Stimulated activated naive CD4-positive, alpha-beta T cell treated with Interleukin-2 at 50 U/mL for 16 hours (primary cell): Measurements from ENCODE around the gene LIPG.
"Not testable (repeated sequence)": the region's sequence is repeated elsewhere in the genome, so short reads cannot be mapped to it uniquely, and the experiment has no call there.

Source experiments
- DNase-seq: peaks from one replicate; lab custom pipeline; 2025; lab: John Stamatoyannopoulos, UW

LIPG gene

GRCh38 chr18:49546719-49547273 lies 15.1 kb upstream of the LIPG start:
- DNase-seq = no peak

GRCh38 chr18:49547701-49548100 lies 14.2 kb upstream of the LIPG start:
- no peak for DNase-seq

GRCh38 chr18:49548229-49548636 lies 13.6 kb upstream of the LIPG start:
- no peak for DNase-seq

GRCh38 chr18:49550621-49551339 lies 11.1 kb upstream of the LIPG start:
- DNase-seq = no peak

GRCh38 chr18:49553003-49553402 lies 8.9 kb upstream of the LIPG start:
- no peak for DNase-seq

GRCh38 chr18:49555641-49556040 lies 6.2 kb upstream of the LIPG start:
- no peak for DNase-seq

GRCh38 chr18:49558356-49558755 lies 3.5 kb upstream of the LIPG start:
- DNase-seq = no peak

GRCh38 chr18:49559326-49559931 lies 2.4 kb upstream of the LIPG start:
- DNase-seq = not testable (repeated sequence)

GRCh38 chr18:49560277-49560623 lies 1.6 kb upstream of the LIPG start:
- no peak for DNase-seq

- no peak for DNase-seq
Observed at GRCh38 chr18:49560624-49561288, 1.1 kb upstream of the LIPG start.

GRCh38 chr18:49562481-49563129 lies 748 bp downstream of the LIPG start:
- no peak for DNase-seq

GRCh38 chr18:49563130-49563540 lies 1.3 kb downstream of the LIPG start:
- DNase-seq = no peak

- DNase-seq = no peak
Observed at GRCh38 chr18:49563701-49564517, 2.1 kb downstream of the LIPG start.

GRCh38 chr18:49564518-49564834 lies 2.6 kb downstream of the LIPG start:
- no peak for DNase-seq

GRCh38 chr18:49565101-49565500 lies 3.2 kb downstream of the LIPG start:
- no peak for DNase-seq

GRCh38 chr18:49565612-49566011 lies 3.8 kb downstream of the LIPG start:
- no peak for DNase-seq

- no peak for DNase-seq
Observed at GRCh38 chr18:49566217-49566770, 4.4 kb downstream of the LIPG start.

GRCh38 chr18:49566985-49567384 lies 5.1 kb downstream of the LIPG start:
- no peak for DNase-seq

GRCh38 chr18:49569724-49570123 lies 7.9 kb downstream of the LIPG start:
- DNase-seq = no peak

- DNase-seq = no peak
Observed at GRCh38 chr18:49570836-49571235, 9.0 kb downstream of the LIPG start.

GRCh38 chr18:49572611-49573345 lies 10.9 kb downstream of the LIPG start:
- DNase-seq = no peak
